NCI-H2227 (cell line): ENCODE measurements around the gene TFPI.

ENCODE experiments used
- DNase-seq: peaks from one replicate; lab custom pipeline; 2025; ENCODE audit not compliant: unreplicated experiment; lab: John Stamatoyannopoulos, UW

TFPI gene

GRCh38 chr2:187506416-187506815, 47.8 kb downstream of the TFPI start:
- DNase-seq, result no peak

- DNase-seq, result no peak
Measured at GRCh38 chr2:187505065-187505672, 49.1 kb downstream of the TFPI start.

- no peak for DNase-seq
Measured at GRCh38 chr2:187504312-187504921, 49.8 kb downstream of the TFPI start.

GRCh38 chr2:187503700-187504099, 50.5 kb downstream of the TFPI start:
- no peak for DNase-seq

GRCh38 chr2:187502467-187502866, 51.8 kb downstream of the TFPI start:
- DNase-seq, result no peak

GRCh38 chr2:187500585-187501359, 53.5 kb downstream of the TFPI start:
- DNase-seq, result no peak

GRCh38 chr2:187499941-187500532, 54.2 kb downstream of the TFPI start:
- DNase-seq, result peak; percentile 39

- DNase-seq, result no peak
Measured at GRCh38 chr2:187497858-187498463, 56.3 kb downstream of the TFPI start.

- DNase-seq, result no peak
Measured at GRCh38 chr2:187497140-187497539, 57.1 kb downstream of the TFPI start.

GRCh38 chr2:187495324-187495723, 58.9 kb downstream of the TFPI start:
- no peak for DNase-seq

GRCh38 chr2:187493877-187494568, 60.2 kb downstream of the TFPI start:
- DNase-seq, result no peak

GRCh38 chr2:187493180-187493579, 61.1 kb downstream of the TFPI start:
- DNase-seq, result no peak

- DNase-seq, result no peak
Measured at GRCh38 chr2:187486241-187486640, 68.0 kb downstream of the TFPI start.

GRCh38 chr2:187485523-187485922, 68.7 kb downstream of the TFPI start:
- DNase-seq, result no peak

- no peak for DNase-seq
Measured at GRCh38 chr2:187483537-187483936, 70.7 kb downstream of the TFPI start.

GRCh38 chr2:187482796-187483195, 71.4 kb downstream of the TFPI start:
- no peak for DNase-seq

GRCh38 chr2:187481543-187481942, 72.7 kb downstream of the TFPI start:
- no peak for DNase-seq

GRCh38 chr2:187478719-187479118, 75.5 kb downstream of the TFPI start:
- DNase-seq, result no peak

GRCh38 chr2:187477051-187477450, 77.2 kb downstream of the TFPI start:
- no peak for DNase-seq

- no peak for DNase-seq
Measured at GRCh38 chr2:187475499-187476248, 78.6 kb downstream of the TFPI start.
